Effector CD4-positive, alpha-beta T cell (primary cell): ENCODE results near the gene RIPOR2.
"Not testable (repeated sequence)": the region's sequence is repeated elsewhere in the genome, so short reads cannot be mapped to it uniquely, and the experiment has no call there.

ENCODE experiments used
- DNase-seq: peaks from one replicate; pipeline ENCODE4 v3.0.0-alpha.2; 2020

The RIPOR2 gene

GRCh38 chr6:24953726-24954125, 18.0 kb upstream of the RIPOR2 start:
- DNase-seq: no peak

GRCh38 chr6:24951811-24952299, 16.1 kb upstream of the RIPOR2 start:
- DNase-seq: peak; percentile 24

GRCh38 chr6:24950218-24950941, 14.6 kb upstream of the RIPOR2 start:
- DNase-seq: no peak

GRCh38 chr6:24949020-24949569, 13.3 kb upstream of the RIPOR2 start:
- DNase-seq: no peak

GRCh38 chr6:24948261-24948660, 12.5 kb upstream of the RIPOR2 start:
- not testable (repeated sequence) for DNase-seq

GRCh38 chr6:24947636-24948035, 11.9 kb upstream of the RIPOR2 start:
- no peak for DNase-seq

GRCh38 chr6:24945054-24945453, 9.3 kb upstream of the RIPOR2 start:
- DNase-seq: no peak

GRCh38 chr6:24943774-24944173, 8.0 kb upstream of the RIPOR2 start:
- no peak for DNase-seq

- no peak for DNase-seq
Observed at GRCh38 chr6:24940311-24940917, 4.7 kb upstream of the RIPOR2 start.

- DNase-seq: peak; percentile 58
Observed at GRCh38 chr6:24936641-24937317, 1.0 kb upstream of the RIPOR2 start.

- DNase-seq: no peak
Observed at GRCh38 chr6:24933868-24934401, 1.8 kb downstream of the RIPOR2 start.

- no peak for DNase-seq
Observed at GRCh38 chr6:24933266-24933665, 2.5 kb downstream of the RIPOR2 start.

- DNase-seq: no peak
Observed at GRCh38 chr6:24932832-24933231, 2.9 kb downstream of the RIPOR2 start.

GRCh38 chr6:24931718-24932691, 3.8 kb downstream of the RIPOR2 start:
- no peak for DNase-seq

GRCh38 chr6:24931296-24931695, 4.5 kb downstream of the RIPOR2 start:
- DNase-seq: no peak

GRCh38 chr6:24930431-24930871, 5.3 kb downstream of the RIPOR2 start:
- no peak for DNase-seq

- DNase-seq: no peak
Observed at GRCh38 chr6:24929242-24929641, 6.5 kb downstream of the RIPOR2 start.

GRCh38 chr6:24927985-24928745, 7.6 kb downstream of the RIPOR2 start:
- DNase-seq: no peak

- no peak for DNase-seq
Observed at GRCh38 chr6:24927277-24927955, 8.3 kb downstream of the RIPOR2 start.

- not testable (repeated sequence) for DNase-seq
Observed at GRCh38 chr6:24926647-24927046, 9.1 kb downstream of the RIPOR2 start.

- no peak for DNase-seq
Observed at GRCh38 chr6:24926192-24926591, 9.6 kb downstream of the RIPOR2 start.
